HepG2 (cell line): ENCODE data around the gene TMCO6. TPM values are rescaled to one million over a fixed set of nuclear protein-coding genes. Genes with fewer than 3 reads are reported as not detected.

Experiments
- ATAC-seq: fragments of 200-7000 bp; cut with Tn5 transposase; 3 replicates; pipeline ENCODE4 v1.9.1; 2020; ENCODE audit warnings: mild to moderate bottlenecking, moderate library complexity
- BruUV-seq: library from RNA; stranded (reverse); fragments of 400-500 nt; replicated peaks from 2 replicates; lab custom pipeline; 2021; lab: Mats Ljungman, UMichigan
- CTCF ChIA-PET: fragments of 300-600 bp; formaldehyde crosslinking; extraction: SDS; loops from one replicate; lab custom pipeline; 2021; ENCODE audit warnings: low total read pairs, inconsistent platforms, low intra/inter-chr PET ratio; lab: Yijun Ruan, JAX
- POLR2A ChIA-PET: fragments of 350-600 bp; sonication (Branson Sonifier 250); formaldehyde crosslinking; loops from one replicate; lab custom pipeline; 2020; ENCODE audit warnings: antibody characterized with exemption, inconsistent platforms; lab: Yijun Ruan, JAX
- DNase-seq: peaks from one replicate; pipeline ENCODE4 v3.0.0-alpha.2; 2015; ENCODE audit warnings: low spot score
- FAIRE-seq: peaks from 3 replicates; lab custom pipeline; 2011; peaks lifted over from hg19 to GRCh38; lab: Jason Lieb, UNC
- H2AFZ ChIP-seq: one replicate; pipeline ENCODE4 v1.6.1; 2011; ENCODE audit warnings: low read length, inconsistent platforms
- H3K27ac ChIP-seq: fragments of 300-600 bp; 3 replicates; pipeline ENCODE4 v1.8.0; 2011; ENCODE audit warnings: mixed run types, mild to moderate bottlenecking, mixed read lengths, low read length, inconsistent platforms; ENCODE audit not compliant: insufficient read depth; ENCODE audit errors: extremely low read length
- H3K27me3 ChIP-seq, 2 experiments: fragments of 200-600 bp in 1 of 2; 2 replicates in 1 of 2; 3 replicates in 1 of 2; pipeline versions ENCODE4 v1.6.0 to v1.8.0; 2011; ENCODE audit warnings: low read length in 2 of 2, mild to moderate bottlenecking in 2 of 2, moderate library complexity in 2 of 2, inconsistent platforms in 1 of 2; ENCODE audit not compliant: insufficient read depth in 2 of 2, control insufficient read depth in 1 of 2
- H3K36me3 ChIP-seq, 2 experiments: fragments of 200-600 bp in 1 of 2; replicated peaks in 1 of 2; 2 replicates in 1 of 2; 3 replicates in 1 of 2; pipeline versions ENCODE4 v1.5.1 to v1.8.0; 2011; ENCODE audit warnings: low read length in 2 of 2, inconsistent platforms in 1 of 2; ENCODE audit not compliant: insufficient read depth in 2 of 2, control insufficient read depth in 1 of 2
- H3K4me1 ChIP-seq: 2 replicates; pipeline ENCODE4 v1.5.1; 2012; ENCODE audit warnings: low read length, inconsistent platforms; ENCODE audit not compliant: insufficient read depth
- H3K4me2 ChIP-seq: 2 replicates; pipeline ENCODE4 v1.6.0; 2011; ENCODE audit warnings: low read depth, low read length, inconsistent platforms
- H3K4me3 ChIP-seq, 3 experiments: fragments of 200-600 bp in 1 of 3; sonication (generic), shearing (Covaris generic) in 1 of 3; replicated peaks in 1 of 3; 2 replicates each; pipeline ENCODE4 v1.5.1; 2011 to 2016; ENCODE audit warnings: low read length in 3 of 3, inconsistent platforms in 2 of 3, low read depth in 2 of 3, mild to moderate bottlenecking in 2 of 3, control low read depth in 1 of 3, mixed read lengths in 1 of 3; ENCODE audit not compliant: insufficient read depth in 1 of 3
- H3K79me2 ChIP-seq: one replicate; pipeline ENCODE4 v1.6.1; 2011; ENCODE audit warnings: low read length, inconsistent platforms; ENCODE audit not compliant: insufficient read depth
- H3K9ac ChIP-seq: 2 replicates; pipeline ENCODE4 v1.6.0; 2011; ENCODE audit warnings: mild to moderate bottlenecking, low read depth, low read length, inconsistent platforms; ENCODE audit not compliant: insufficient read depth
- H3K9me3 ChIP-seq: 2 replicates; pipeline ENCODE4 v1.5.1; 2012; ENCODE audit warnings: mild to moderate bottlenecking, low read length
- H4K20me1 ChIP-seq: 2 replicates; pipeline ENCODE4 v1.6.0; 2011; ENCODE audit warnings: inconsistent platforms, mild to moderate bottlenecking, low read length, moderate library complexity; ENCODE audit not compliant: insufficient read depth
- AKNA ChIP-seq: sonication (generic); formaldehyde crosslinking; IDR thresholded peaks from 2 replicates; pipeline ENCODE4 v1.4.0; 2020; ENCODE audit warnings: missing genetic modification reagents, borderline replicate concordance
- ARHGAP35 ChIP-seq: sonication (generic); formaldehyde crosslinking; IDR thresholded peaks from 2 replicates; pipeline ENCODE4 v1.9.0; 2022; ENCODE audit warnings: mild to moderate bottlenecking, inconsistent platforms, moderate library complexity, missing genetic modification reagents, borderline replicate concordance
- CEBPZ ChIP-seq: IDR thresholded peaks from 2 replicates; pipeline ENCODE4 v1.6.1; 2012; ENCODE audit warnings: low read length, improper control_type of control experiment
- DR1 ChIP-seq: sonication (generic); formaldehyde crosslinking; IDR thresholded peaks from 2 replicates; pipeline ENCODE4 v1.8.0; 2021; ENCODE audit warnings: mild to moderate bottlenecking, missing genetic modification reagents, inconsistent platforms
- MTERF4 ChIP-seq: sonication (generic); formaldehyde crosslinking; IDR thresholded peaks from 2 replicates; pipeline ENCODE4 v1.8.0; 2023; ENCODE audit warnings: mild to moderate bottlenecking, missing genetic modification reagents
- MXI1 ChIP-seq: IDR thresholded peaks from 3 replicates; pipeline ENCODE4 v1.6.1; 2012; ENCODE audit warnings: low read depth, low read length, inconsistent platforms, borderline replicate concordance
- NKX3-1 ChIP-seq: sonication (generic); formaldehyde crosslinking; IDR thresholded peaks from 2 replicates; pipeline ENCODE4 v1.5.0; 2020; ENCODE audit warnings: missing genetic modification reagents
- NRL ChIP-seq: sonication (generic); formaldehyde crosslinking; IDR thresholded peaks from 2 replicates; pipeline ENCODE4 v1.5.0; 2020; ENCODE audit warnings: missing genetic modification reagents, mild to moderate bottlenecking, moderate library complexity, borderline replicate concordance
- ONECUT2 ChIP-seq: sonication (generic); formaldehyde crosslinking; IDR thresholded peaks from 2 replicates; pipeline ENCODE4 v1.4.0; 2020; ENCODE audit warnings: missing genetic modification reagents
- RBFOX2 ChIP-seq: fragments of 200-400 bp; formaldehyde crosslinking; IDR thresholded peaks from 2 replicates; pipeline ENCODE4 v1.6.1; 2017; ENCODE audit warnings: low read depth, mild to moderate bottlenecking, low read length
- STAG1 ChIP-seq: sonication (generic); formaldehyde crosslinking; IDR thresholded peaks from 2 replicates; pipeline ENCODE4 v1.4.0; 2020; ENCODE audit warnings: missing genetic modification reagents
- TAF1 ChIP-seq: sonication (generic); formaldehyde crosslinking; IDR thresholded peaks from 2 replicates; pipeline ENCODE4 v1.4.0; 2020; ENCODE audit warnings: missing genetic modification reagents
- U2AF2 ChIP-seq: fragments of 200-400 bp; formaldehyde crosslinking; IDR thresholded peaks from 2 replicates; pipeline ENCODE4 v1.6.1; 2017; ENCODE audit warnings: low read depth, mild to moderate bottlenecking, low read length
- ZSCAN22 ChIP-seq: sonication (generic); formaldehyde crosslinking; IDR thresholded peaks from 2 replicates; pipeline ENCODE4 v1.4.0; 2020; ENCODE audit warnings: mild to moderate bottlenecking, missing genetic modification reagents
- WGBS: methylation state at CpG from one replicate; pipeline ENCODE4 v1.1.6; 2017; ENCODE audit warnings: low lambda C conversion rate; 5-methylcytosine and 5-hydroxymethylcytosine counted together
- in situ Hi-C: cut with HindIII; loops from 2 replicates; pipeline ENCODE4 v1.10.0; 2017; ENCODE audit warnings: low pct_unique_long_range_greater_than_20kb; ENCODE audit not compliant: extremely low pct_ligation_motif_present
- intact Hi-C: fragments of 100-400 bp; cut with micrococcal nuclease; formaldehyde crosslinking; loops from one replicate; pipeline ENCODE4 v1.10.0; 2022; ENCODE audit not compliant: unreplicated experiment
- polyA plus RNA-seq, 8 experiments: library from polyadenylated mRNA; depleted of rRNA in 3 of 8; stranded (reverse) in 7 of 8; unstranded in 1 of 8; fragments of >200 nt; fragmentation: Illumina TruSeq in 4 of 8; extraction: Trizol in 4 of 8; gene quantifications; 2 replicates each; pipeline versions ENCODE4 v1.2.1 to v1.2.3, GENCODE V29; 2011 to 2016; ENCODE audit warnings: low read depth in 4 of 8, missing spikeins in 1 of 8, mixed read lengths in 1 of 8; ENCODE audit not compliant: insufficient read depth in 1 of 8
- total RNA-seq, 5 experiments: library from RNA; depleted of rRNA; stranded (reverse); fragments of >200 nt; fragmentation: Illumina TruSeq; extraction: Trizol; gene quantifications; 2 replicates each; pipeline ENCODE4 v1.2.3, GENCODE V29; 2016; ENCODE audit warnings: low read depth in 1 of 5
- TF ChIP-seq, protein P1 (sequence below): sonication (generic); formaldehyde crosslinking; conservative IDR thresholded peaks from 2 replicates; pipeline ENCODE4 v1.8.1; 2023; ENCODE audit warnings: missing genetic modification reagents

TMCO6 gene
- total and polyA plus RNA-seq, 2 of the 13 experiments (the other 11 are each of a cell fraction or from before 2014, with no cell fraction given), result 16.6 to 28.2 TPM

DNA sequence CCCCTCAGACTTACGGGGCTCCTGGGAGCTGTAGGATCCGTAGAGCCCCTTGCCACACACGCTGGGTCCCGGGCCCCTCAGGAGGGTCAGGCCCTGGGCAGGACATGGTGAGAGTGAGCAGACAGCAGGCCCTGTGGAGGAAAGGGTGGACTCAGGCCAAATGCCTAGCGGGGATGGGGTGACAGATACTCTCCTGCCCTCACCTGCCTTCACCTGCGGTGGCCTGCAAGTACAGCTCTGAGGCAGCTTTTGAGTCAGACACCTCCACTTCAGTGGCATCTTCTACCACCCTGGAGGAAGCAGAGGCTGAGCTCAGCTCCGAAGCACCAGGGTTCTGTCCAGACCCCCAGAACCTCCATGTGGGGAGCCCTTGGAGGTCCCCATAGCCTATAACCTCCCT lies 48.4 kb upstream of the TMCO6 start:
- no peak overlapping the region for H3K4me2 ChIP-seq
- no TSS peak for BruUV-seq
- intact Hi-C loops, result no loop called here
- no peak for FAIRE-seq
- peaks cover 12% of the 10 kb centered on the region for H3K4me1 ChIP-seq
- H3K9me3 ChIP-seq, result no peaks in the 10 kb centered on the region
- H3K36me3 ChIP-seq, result no peaks in the 10 kb centered on the region
- no peak overlapping the region for H3K27ac ChIP-seq
- CTCF ChIA-PET, result no interaction called here
- no peaks in the 10 kb centered on the region for H3K79me2 ChIP-seq
- no peak for DNase-seq
- POLR2A ChIA-PET, result no interaction called here
- H2AFZ ChIP-seq, result no peak overlapping the region
- 29% methylated on average over 4 of the region's 7 CpGs for WGBS
- ATAC-seq, result no peak; the same call in 2 of the 3 replicates
- H3K27me3 ChIP-seq, result no peaks in the 10 kb centered on the region; a peak in 1 of 5 replicates
- in situ Hi-C loops, result no loop called here
- no peak overlapping the region for H3K4me3 ChIP-seq
- no peak overlapping the region for H3K9ac ChIP-seq
- H4K20me1 ChIP-seq, result no peaks in the 10 kb centered on the region
- TF ChIP-seq TAF1 (CRISPR knock-in tag) (no peak), NRL (CRISPR knock-in tag) (no peak), ONECUT2 (no peak), DR1 (no peak), ZSCAN22 (no peak), U2AF2 (no peak), STAG1 (no peak), AKNA (CRISPR knock-in tag) (no peak), ARHGAP35 (CRISPR knock-in tag) (no peak), MTERF4 (no peak), RBFOX2 (no peak), NKX3-1 (CRISPR knock-in tag) (no peak), MXI1 (no peak), CEBPZ (no peak)
- TF ChIP-seq, protein P1, sequence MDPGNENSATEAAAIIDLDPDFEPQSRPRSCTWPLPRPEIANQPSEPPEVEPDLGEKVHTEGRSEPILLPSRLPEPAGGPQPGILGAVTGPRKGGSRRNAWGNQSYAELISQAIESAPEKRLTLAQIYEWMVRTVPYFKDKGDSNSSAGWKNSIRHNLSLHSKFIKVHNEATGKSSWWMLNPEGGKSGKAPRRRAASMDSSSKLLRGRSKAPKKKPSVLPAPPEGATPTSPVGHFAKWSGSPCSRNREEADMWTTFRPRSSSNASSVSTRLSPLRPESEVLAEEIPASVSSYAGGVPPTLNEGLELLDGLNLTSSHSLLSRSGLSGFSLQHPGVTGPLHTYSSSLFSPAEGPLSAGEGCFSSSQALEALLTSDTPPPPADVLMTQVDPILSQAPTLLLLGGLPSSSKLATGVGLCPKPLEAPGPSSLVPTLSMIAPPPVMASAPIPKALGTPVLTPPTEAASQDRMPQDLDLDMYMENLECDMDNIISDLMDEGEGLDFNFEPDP, result no peak
